Stimulated activated CD8-positive, alpha-beta memory T cell treated with anti-CD3 and anti-CD28 coated beads, Interleukin-12 subunit alpha, Interleukin-12 subunit beta, amount 100 ng/mL, for 24 hours (primary cell): ENCODE measurements around the gene HAND2.

Experiments used
- DNase-seq: peaks from one replicate; pipeline ENCODE4 v3.0.0-alpha.2; 2020; ENCODE audit errors: extremely low read depth

Gene HAND2

GRCh38 chr4:173536808-173537429 lies 6.9 kb upstream of the HAND2 start:
- no peak for DNase-seq

GRCh38 chr4:173535957-173536356 lies 5.9 kb upstream of the HAND2 start:
- DNase-seq, result no peak

GRCh38 chr4:173535165-173535902 lies 5.3 kb upstream of the HAND2 start:
- DNase-seq, result no peak

GRCh38 chr4:173534434-173534833 lies 4.4 kb upstream of the HAND2 start:
- no peak for DNase-seq

- DNase-seq, result no peak
Measured at GRCh38 chr4:173532725-173533511, 2.9 kb upstream of the HAND2 start.

GRCh38 chr4:173531086-173531965 lies 1.3 kb upstream of the HAND2 start:
- no peak for DNase-seq

GRCh38 chr4:173530326-173531085 lies 477 bp upstream of the HAND2 start:
- no peak for DNase-seq

- DNase-seq, result no peak
Measured at GRCh38 chr4:173528378-173529321, 1.4 kb downstream of the HAND2 start.

- DNase-seq, result no peak
Measured at GRCh38 chr4:173527103-173527891, 2.7 kb downstream of the HAND2 start.

GRCh38 chr4:173526724-173527102 lies 3.3 kb downstream of the HAND2 start:
- DNase-seq, result no peak

GRCh38 chr4:173526027-173526482 lies 4.0 kb downstream of the HAND2 start:
- DNase-seq, result no peak

- DNase-seq, result no peak
Measured at GRCh38 chr4:173525118-173526011, 4.7 kb downstream of the HAND2 start.

- DNase-seq, result no peak
Measured at GRCh38 chr4:173524218-173525117, 5.6 kb downstream of the HAND2 start.

GRCh38 chr4:173522951-173523395 lies 7.1 kb downstream of the HAND2 start:
- no peak for DNase-seq

GRCh38 chr4:173522160-173522950 lies 7.7 kb downstream of the HAND2 start:
- DNase-seq, result no peak
